ENCODE data around the gene A2M. TPM values are rescaled to one million over a fixed set of nuclear protein-coding genes. Genes with fewer than 3 reads are reported as not detected.

The A2M gene
- total RNA-seq, 1 experiment from 2014 or later, result not detected

DNA sequence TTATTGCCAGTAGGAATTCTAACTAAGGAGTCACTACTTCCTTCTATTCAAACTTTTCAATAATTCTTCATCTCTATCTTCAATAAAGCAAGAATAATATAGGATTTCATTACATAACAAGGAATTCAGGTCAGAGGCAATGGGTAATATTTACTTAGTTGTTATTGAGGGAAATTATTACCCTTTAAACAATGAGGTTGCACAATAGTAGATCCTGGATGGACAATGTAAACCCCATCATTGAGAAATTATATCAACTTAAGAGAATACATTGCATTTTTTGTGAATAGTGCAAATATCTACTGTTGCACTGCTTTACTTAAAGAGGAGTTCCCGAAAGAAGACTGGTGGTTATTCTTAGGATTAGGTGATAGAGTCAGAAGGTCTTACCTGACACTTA is 43.8 kb downstream of the A2M start:
- ChIA-PET POLR2A (ENCODE audit: unreplicated experiment) (no interaction called here), CTCF (no interaction called here)
- H3K9me2 ChIP-seq (replicated peaks; ENCODE audit: low read length), result no peaks in the 10 kb centered on the region
- H2AFZ ChIP-seq (ENCODE audit: low read length), result no peak overlapping the region
- H3K36me3 ChIP-seq (ENCODE audit: low read depth, low read length), result no peaks in the 10 kb centered on the region
- H3K4me3 ChIP-seq (ENCODE audit: low read length), result no peak overlapping the region
- no peak overlapping the region for H3K4me2 ChIP-seq (ENCODE audit: low read length)
- no peaks in the 10 kb centered on the region for H3K4me1 ChIP-seq (ENCODE audit: insufficient read depth, low read length)
- H3K79me2 ChIP-seq (ENCODE audit: low read length), result no peaks in the 10 kb centered on the region
- ATAC-seq (no peak), DNase-seq (no peak)
- TF ChIP-seq EZH2phosphoT487 (IDR thresholded peaks at IDR 0.05; ENCODE audit: borderline replicate concordance, low read length), result no peak
- TF ChIP-seq, protein P1, sequence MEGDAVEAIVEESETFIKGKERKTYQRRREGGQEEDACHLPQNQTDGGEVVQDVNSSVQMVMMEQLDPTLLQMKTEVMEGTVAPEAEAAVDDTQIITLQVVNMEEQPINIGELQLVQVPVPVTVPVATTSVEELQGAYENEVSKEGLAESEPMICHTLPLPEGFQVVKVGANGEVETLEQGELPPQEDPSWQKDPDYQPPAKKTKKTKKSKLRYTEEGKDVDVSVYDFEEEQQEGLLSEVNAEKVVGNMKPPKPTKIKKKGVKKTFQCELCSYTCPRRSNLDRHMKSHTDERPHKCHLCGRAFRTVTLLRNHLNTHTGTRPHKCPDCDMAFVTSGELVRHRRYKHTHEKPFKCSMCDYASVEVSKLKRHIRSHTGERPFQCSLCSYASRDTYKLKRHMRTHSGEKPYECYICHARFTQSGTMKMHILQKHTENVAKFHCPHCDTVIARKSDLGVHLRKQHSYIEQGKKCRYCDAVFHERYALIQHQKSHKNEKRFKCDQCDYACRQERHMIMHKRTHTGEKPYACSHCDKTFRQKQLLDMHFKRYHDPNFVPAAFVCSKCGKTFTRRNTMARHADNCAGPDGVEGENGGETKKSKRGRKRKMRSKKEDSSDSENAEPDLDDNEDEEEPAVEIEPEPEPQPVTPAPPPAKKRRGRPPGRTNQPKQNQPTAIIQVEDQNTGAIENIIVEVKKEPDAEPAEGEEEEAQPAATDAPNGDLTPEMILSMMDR (conservative IDR thresholded peaks at IDR 0.05; ENCODE audit: low read depth, low read length), result no peak
- no peak for TF ChIP-seq EZH2 (IDR thresholded peaks at IDR 0.05; ENCODE audit: low read length, unreplicated experiment)
- BruUV-seq (replicated peaks), result no TSS peak
- H4K20me1 ChIP-seq (ENCODE audit: low read length), result no peaks in the 10 kb centered on the region
- intact Hi-C loops (cut with micrococcal nuclease), result no loop called here
- no peaks in the 10 kb centered on the region for H3K27me3 ChIP-seq (ENCODE audit: low read length)
- H3K9ac ChIP-seq (ENCODE audit: low read length), result no peak overlapping the region
- H3K9me3 ChIP-seq (ENCODE audit: low read length), result no peaks in the 10 kb centered on the region
- H3K27ac ChIP-seq (ENCODE audit: low read length), result no peak overlapping the region
- H3F3A ChIP-seq (ENCODE audit: low read length, unreplicated experiment), result no peaks in the 10 kb centered on the region

DNA sequence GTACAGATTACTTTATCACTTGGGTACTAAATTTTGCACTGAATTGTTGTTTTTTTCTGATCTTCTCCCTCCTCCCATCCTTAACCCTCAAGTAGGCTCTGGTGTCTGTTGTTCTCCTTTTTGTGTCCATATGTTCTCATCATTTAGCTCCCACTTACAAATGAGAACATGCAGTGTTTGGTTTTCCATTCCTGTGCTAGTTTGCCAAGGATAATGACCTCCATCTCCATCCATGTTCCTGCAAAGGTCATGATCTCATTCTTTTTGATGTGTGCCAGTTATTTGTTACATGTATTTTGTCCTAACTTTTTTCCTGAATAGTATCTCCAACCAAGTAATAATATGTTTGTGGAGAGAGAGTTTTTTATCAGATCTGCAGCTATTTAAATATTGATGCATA is 44.2 kb downstream of the A2M start:
- Histone ChIP-seq H3K4me2 (ENCODE audit: low read length) (no peak overlapping the region), H3K9me2 (replicated peaks; ENCODE audit: low read length) (no peaks in the 10 kb centered on the region), H3K36me3 (ENCODE audit: low read depth, low read length) (no peaks in the 10 kb centered on the region), H3K79me2 (ENCODE audit: low read length) (no peaks in the 10 kb centered on the region), H3K9me3 (ENCODE audit: low read length) (no peaks in the 10 kb centered on the region), H3K9ac (ENCODE audit: low read length) (no peak overlapping the region), H3K27me3 (ENCODE audit: low read length) (no peaks in the 10 kb centered on the region), H3K4me1 (ENCODE audit: insufficient read depth, low read length) (no peaks in the 10 kb centered on the region), H3F3A (ENCODE audit: low read length, unreplicated experiment) (no peaks in the 10 kb centered on the region), H2AFZ (ENCODE audit: low read length) (no peak overlapping the region), H4K20me1 (ENCODE audit: low read length) (no peaks in the 10 kb centered on the region), H3K4me3 (ENCODE audit: low read length) (no peak overlapping the region), H3K27ac (ENCODE audit: low read length) (no peak overlapping the region)
- BruUV-seq (replicated peaks), result no TSS peak
- TF ChIP-seq EZH2phosphoT487 (IDR thresholded peaks at IDR 0.05; ENCODE audit: borderline replicate concordance, low read length), result no peak
- TF ChIP-seq, protein P1 (conservative IDR thresholded peaks at IDR 0.05; ENCODE audit: low read depth, low read length), result no peak
- TF ChIP-seq EZH2 (IDR thresholded peaks at IDR 0.05; ENCODE audit: low read length, unreplicated experiment), result no peak
- ATAC-seq, result no peak
- POLR2A ChIA-PET (ENCODE audit: unreplicated experiment), result no interaction called here
- CTCF ChIA-PET, result no interaction called here
- no peak for DNase-seq
- intact Hi-C loops (cut with micrococcal nuclease), result no loop called here

DNA sequence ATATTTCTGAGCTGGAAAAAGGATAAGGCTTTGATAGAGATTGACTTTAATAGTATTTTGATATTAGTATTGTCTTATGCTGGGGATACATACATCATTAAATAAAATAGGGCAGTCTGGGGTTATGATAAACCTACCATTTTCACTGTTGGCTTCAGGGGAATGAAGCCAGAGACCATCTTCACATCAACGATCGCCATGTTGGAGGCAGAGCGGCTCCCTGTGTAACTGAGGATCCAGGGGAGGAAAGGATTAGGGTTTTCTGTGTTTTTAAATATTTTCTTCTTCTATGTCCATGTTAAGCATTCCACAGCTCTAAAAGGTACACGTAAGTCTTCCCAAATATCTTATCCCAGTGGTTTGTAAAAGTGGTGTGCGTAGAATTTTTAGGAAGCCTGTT is 45.4 kb downstream of the A2M start:
- no peak for ATAC-seq
- H3K4me3 ChIP-seq (ENCODE audit: low read length), result no peak overlapping the region
- H4K20me1 ChIP-seq (ENCODE audit: low read length), result no peaks in the 10 kb centered on the region
- H3K9me2 ChIP-seq (replicated peaks; ENCODE audit: low read length), result no peaks in the 10 kb centered on the region
- ChIA-PET CTCF (no interaction called here), POLR2A (ENCODE audit: unreplicated experiment) (no interaction called here)
- no peak for DNase-seq
- H3K4me2 ChIP-seq (ENCODE audit: low read length), result no peak overlapping the region
- no peaks in the 10 kb centered on the region for H3K4me1 ChIP-seq (ENCODE audit: insufficient read depth, low read length)
- no peaks in the 10 kb centered on the region for H3K9me3 ChIP-seq (ENCODE audit: low read length)
- intact Hi-C loops (cut with micrococcal nuclease), result no loop called here
- no peaks in the 10 kb centered on the region for H3K27me3 ChIP-seq (ENCODE audit: low read length)
- no TSS peak for BruUV-seq (replicated peaks)
- H3K36me3 ChIP-seq (ENCODE audit: low read depth, low read length), result no peaks in the 10 kb centered on the region
- H3K9ac ChIP-seq (ENCODE audit: low read length), result no peak overlapping the region
- no peaks in the 10 kb centered on the region for H3F3A ChIP-seq (ENCODE audit: low read length, unreplicated experiment)
- H2AFZ ChIP-seq (ENCODE audit: low read length), result no peak overlapping the region
- TF ChIP-seq, protein P1 (conservative IDR thresholded peaks at IDR 0.05; ENCODE audit: low read depth, low read length), result no peak
- TF ChIP-seq EZH2phosphoT487 (IDR thresholded peaks at IDR 0.05; ENCODE audit: borderline replicate concordance, low read length) (no peak), EZH2 (IDR thresholded peaks at IDR 0.05; ENCODE audit: low read length, unreplicated experiment) (no peak)
- no peak overlapping the region for H3K27ac ChIP-seq (ENCODE audit: low read length)
- H3K79me2 ChIP-seq (ENCODE audit: low read length), result no peaks in the 10 kb centered on the region

Data from PC-3 (cell line).